Measurements from ENCODE around the gene CLDN4.

- TF ChIP-seq CTCF (IDR thresholded peaks at IDR 0.05), result no peak
- no peak for TF ChIP-seq POLR2A (IDR thresholded peaks at IDR 0.05)
These were observed 28.3 kb upstream of the CLDN4 start for GRCh38 chr7:73802459-73802858.

Data from lower leg skin (tissue), 3 donors.